DLD1 (cell line): ENCODE data around the gene PILRB.
"Not testable (repeated sequence)": the region's sequence is repeated elsewhere in the genome, so short reads cannot be mapped to it uniquely, and the experiment has no call there.

Experiments used
- in situ Hi-C: cut with HindIII; loops from 2 replicates; pipeline ENCODE4 v1.10.0; 2017; ENCODE audit warnings: low sequenced_read_pairs

PILRB gene

GRCh38 chr7:100373870-100374598, 16.1 kb downstream of the PILRB start:
- in situ Hi-C loops: not testable (repeated sequence)

GRCh38 chr7:100374601-100375000, 16.7 kb downstream of the PILRB start:
- in situ Hi-C loops: no loop called here

GRCh38 chr7:100376066-100376465, 18.1 kb downstream of the PILRB start:
- in situ Hi-C loops: no loop called here

GRCh38 chr7:100378114-100378755, 20.3 kb downstream of the PILRB start:
- in situ Hi-C loops: no loop called here

- in situ Hi-C loops: no loop called here
Measured at GRCh38 chr7:100380196-100380595, 22.3 kb downstream of the PILRB start.

GRCh38 chr7:100381531-100382233, 23.8 kb downstream of the PILRB start:
- in situ Hi-C loops: not testable (repeated sequence)

- in situ Hi-C loops: not testable (repeated sequence)
Measured at GRCh38 chr7:100382234-100382853, 24.4 kb downstream of the PILRB start.

GRCh38 chr7:100384628-100385294, 26.8 kb downstream of the PILRB start:
- in situ Hi-C loops: no loop called here

- in situ Hi-C loops: no loop called here
Measured at GRCh38 chr7:100386940-100387339, 29.0 kb downstream of the PILRB start.

GRCh38 chr7:100387695-100388094, 29.8 kb downstream of the PILRB start:
- in situ Hi-C loops: no loop called here

GRCh38 chr7:100389437-100390088, 31.6 kb downstream of the PILRB start:
- in situ Hi-C loops: no loop called here

GRCh38 chr7:100390286-100391009, 32.5 kb downstream of the PILRB start:
- in situ Hi-C loops: no loop called here

- in situ Hi-C loops: no loop called here
Measured at GRCh38 chr7:100393233-100393905, 35.5 kb downstream of the PILRB start.

- in situ Hi-C loops: no loop called here
Measured at GRCh38 chr7:100394077-100394476, 36.2 kb downstream of the PILRB start.

- in situ Hi-C loops: no loop called here
Measured at GRCh38 chr7:100396421-100396982, 38.6 kb downstream of the PILRB start.

GRCh38 chr7:100397315-100398081, 39.6 kb downstream of the PILRB start:
- in situ Hi-C loops: no loop called here

GRCh38 chr7:100398239-100398638, 40.3 kb downstream of the PILRB start:
- in situ Hi-C loops: no loop called here

GRCh38 chr7:100400041-100400440, 42.1 kb downstream of the PILRB start:
- in situ Hi-C loops: no loop called here
